ENCODE measurements around the gene ABHD15. TPM values are rescaled to one million over a fixed set of nuclear protein-coding genes. Genes with fewer than 3 reads are reported as not detected.

Gene ABHD15
- polyA plus RNA-seq, 5 donors, result 3.3 to 5.2 (median 3.6) TPM

DNA sequence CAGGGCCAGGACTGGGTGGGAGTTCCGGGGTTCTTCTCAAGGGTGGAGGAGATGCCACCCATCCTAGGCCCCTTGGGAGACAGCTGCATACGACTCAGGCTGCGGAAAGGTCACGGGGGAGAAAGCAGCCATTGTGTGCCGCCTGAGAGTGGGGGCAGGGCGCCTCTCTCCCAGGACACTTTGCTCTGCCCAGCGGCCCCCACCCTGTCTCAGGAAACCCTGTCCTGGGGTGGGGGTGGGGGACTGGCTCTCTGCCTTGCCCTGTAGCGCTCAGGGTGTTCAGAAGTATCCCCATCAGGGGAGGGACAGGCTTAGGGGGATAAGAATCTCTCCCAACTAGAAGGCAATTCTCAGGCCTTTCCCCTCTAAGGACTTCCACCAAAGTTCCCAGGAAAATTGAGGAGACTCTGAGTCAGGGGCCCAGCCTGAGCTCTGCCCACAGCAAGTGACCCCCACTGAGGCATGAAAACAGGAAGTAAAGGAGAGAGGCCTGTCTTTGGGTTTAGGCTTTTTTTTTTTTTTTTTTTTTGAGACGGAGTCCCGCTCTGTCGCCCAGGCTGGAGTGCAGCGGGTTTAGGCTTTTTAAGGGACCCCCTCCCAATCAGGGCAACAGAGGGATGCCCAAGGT is 17.7 kb upstream of the ABHD15 start:
- no peak for DNase-seq

DNA sequence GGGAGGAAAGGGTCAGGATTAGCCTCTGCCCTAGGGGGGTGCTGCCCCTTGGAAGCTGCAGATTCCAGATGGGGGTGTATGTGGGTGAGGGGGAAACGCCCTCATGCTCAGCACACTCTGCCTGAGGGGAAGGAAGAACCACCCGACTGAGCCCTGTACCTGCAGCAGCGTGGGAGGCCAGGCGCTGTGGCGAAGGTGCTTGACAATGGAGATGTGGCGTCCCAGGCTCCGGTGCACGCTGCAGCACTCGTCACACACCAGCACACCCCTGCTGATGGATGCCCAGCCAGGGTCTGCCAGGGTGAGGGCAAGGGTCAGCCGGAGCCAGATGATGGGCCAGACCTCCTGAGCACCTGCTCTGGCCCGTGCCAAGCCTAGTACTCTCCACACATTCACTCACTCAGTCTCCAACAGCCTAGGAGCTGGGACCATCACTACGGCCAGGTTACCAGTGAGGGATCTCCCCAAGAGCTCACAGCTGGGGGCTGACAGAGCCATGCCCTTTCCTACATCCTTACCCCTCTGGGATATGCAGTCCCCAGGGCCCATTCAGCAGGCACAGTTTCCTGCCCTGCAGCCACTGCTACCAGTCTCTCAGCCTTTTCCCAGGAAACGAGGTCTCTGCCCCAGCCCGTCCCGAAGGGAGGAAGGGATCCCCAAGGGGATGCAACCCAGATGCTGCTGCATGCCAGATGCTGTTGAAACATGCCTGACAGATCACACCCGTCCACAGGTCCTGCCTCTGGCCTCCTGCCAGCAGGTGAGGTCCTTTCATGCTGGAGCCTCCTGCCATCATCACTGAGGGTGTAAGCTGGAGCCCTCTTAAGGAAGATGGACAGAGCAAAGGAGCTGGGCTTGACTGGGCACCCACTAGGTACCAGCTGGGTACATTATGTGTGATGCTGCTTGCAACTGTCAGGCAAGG is 16.7 kb upstream of the ABHD15 start:
- no peak for DNase-seq

DNA sequence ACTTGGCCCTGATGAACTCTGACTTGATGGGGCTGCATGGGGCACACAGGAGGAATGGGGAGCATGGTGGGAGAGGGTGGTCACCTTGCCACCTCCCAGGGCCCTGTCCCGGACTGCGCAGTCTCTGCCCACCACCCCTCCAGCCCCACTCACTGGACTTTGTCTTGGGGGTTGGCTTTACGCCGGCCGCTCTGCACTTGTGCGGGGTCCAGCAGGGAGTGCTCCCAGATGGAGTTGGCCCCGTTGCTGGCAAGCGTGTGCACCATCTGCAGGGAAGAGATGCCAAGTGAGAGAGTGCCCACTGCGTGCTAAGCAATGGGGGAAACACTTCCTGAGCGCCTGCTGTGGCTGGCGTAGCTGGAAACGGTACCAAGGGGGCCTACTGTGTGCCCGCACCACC is 15.9 kb upstream of the ABHD15 start:
- no peak for DNase-seq

DNA sequence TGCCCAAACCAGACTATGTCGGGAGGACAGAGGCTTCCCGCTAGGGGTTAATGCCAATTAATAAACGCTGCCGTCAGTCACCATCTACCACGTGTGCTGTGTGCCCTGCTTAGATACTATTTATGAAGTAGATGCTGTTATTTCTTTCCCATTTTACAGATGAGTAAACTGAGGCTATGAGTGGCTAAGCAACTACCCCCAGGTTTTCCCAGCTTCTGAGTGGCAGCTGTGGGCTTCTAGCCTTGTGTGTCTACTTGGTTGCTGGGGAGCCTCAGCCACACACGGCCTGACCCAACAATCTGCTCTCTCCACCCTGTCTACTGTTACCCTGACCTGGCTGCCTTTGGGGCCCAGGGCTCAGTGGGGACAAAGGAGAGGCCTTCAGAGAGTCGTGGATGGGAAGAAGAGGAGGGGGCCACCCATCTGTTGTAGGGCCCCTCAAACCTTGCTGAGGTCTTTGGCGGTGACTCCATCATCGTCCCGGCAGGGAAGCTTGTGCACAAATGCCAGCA is 15.5 kb upstream of the ABHD15 start:
- no peak for DNase-seq

DNA sequence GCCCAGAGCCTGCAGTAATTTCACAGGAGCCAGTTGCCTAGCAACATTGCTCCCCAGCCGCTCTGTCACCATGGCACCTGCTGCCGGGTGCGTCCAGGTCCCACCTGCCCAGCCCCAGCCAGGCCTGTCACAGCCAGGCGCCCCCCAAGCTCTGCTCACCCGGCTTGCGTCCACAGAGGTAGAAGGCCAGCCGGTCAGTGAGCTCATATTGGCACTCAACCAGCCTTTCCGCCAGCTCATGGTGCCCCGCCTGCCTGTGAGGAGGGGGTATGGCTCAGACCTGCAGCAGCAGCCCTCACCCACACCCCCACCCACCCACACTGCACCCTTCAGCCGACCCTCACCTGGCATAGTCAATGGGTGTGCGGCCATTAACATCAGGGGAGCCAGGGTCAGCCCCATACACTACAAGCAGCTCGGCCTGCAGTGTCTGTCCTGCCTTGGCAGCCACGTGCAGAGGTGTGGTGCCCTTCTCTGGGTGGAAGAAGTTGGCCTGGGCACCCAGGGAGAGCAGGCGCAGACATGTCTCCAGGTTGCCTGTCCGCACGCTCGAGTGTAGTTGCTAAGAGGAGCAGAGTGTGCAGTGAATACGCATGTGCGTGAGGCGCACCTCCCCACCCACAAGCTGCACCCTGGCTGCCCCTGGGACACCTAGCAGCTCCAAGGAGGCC is 14.9 kb upstream of the ABHD15 start:
- no peak for DNase-seq

DNA sequence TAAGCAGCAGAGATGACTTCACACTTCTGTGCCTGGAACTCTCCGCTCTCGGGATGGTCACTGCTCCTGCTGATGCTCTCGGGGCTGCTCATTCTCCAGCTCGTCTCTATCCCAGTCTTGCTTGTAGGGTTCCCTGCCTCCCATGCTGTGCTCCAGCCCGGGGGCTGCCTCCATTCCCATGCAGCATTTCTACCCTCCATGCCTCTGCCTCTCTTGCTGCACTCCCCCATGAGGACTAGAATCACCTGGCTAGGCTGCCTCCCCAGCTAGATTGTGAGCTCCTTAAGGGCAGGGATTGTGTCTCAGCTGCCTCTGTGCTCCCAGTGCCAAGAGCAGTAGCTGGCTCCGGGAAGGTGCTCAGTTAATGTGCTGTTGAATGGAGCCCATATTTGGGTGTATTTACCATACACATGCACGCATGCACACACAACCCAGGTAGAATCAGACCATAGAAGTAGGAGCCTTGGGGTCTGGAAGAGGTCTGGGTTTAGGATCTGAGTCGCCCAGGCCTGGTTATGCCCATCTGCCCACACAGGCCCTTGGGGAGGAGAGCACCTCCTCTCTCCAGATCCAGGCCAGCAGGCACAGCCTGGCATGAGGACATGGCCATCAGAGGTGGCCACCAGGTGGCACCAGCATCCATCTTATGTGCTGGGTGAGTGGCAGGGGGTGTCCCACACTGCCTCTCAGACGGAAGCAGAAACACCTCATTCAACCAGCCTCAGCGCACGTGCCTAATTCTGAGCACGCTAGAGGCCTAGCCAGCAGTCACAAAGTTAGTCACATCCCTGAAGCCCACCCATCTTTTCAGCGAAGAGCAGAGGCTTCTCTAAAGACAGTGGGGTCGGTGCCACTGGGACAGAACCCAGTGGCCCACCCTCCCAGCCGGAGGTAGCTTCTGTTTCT is 13.3 kb upstream of the ABHD15 start:
- no peak for DNase-seq

DNA sequence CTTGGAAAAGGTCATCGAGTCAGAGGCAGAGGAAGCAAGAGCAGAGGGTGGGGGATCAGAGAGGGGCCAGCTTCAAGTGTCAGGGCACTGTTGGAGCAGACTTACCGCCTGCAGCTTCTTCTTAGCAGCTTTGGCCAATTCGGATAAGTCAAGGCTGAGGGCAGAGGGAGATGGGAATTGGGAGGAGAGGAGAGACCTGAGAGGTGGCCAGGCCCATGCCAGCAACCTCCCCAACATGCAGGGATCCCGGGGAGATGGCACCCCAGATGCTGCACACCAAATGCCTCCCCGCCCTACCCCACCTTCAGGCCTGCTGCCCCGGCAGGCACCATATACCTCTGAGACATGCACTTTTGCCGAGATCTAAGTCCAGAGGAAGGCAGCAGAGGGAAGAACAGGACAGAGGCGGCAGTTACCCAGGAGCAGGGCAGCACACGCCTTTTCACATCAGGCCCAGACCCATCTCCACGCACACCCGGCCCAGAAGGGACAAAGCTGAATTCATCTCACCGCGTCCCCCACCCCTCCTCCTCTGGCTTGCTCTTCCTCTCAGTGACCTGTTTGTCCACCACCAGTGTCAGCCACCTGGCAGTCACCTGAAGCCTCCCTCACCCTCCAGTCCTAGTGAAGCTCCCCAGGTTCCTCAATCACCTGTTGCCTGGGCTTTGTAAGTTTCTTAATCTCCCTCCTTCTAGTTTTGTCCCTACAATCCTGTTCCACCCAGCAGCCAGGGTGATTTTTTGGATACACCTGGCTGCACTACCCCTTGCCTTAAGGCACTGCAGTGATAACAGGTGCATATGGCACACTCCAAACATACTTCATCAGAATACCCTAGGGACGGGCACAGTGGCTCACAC is 12.0 kb upstream of the ABHD15 start:
- DNase-seq, result no peak

DNA sequence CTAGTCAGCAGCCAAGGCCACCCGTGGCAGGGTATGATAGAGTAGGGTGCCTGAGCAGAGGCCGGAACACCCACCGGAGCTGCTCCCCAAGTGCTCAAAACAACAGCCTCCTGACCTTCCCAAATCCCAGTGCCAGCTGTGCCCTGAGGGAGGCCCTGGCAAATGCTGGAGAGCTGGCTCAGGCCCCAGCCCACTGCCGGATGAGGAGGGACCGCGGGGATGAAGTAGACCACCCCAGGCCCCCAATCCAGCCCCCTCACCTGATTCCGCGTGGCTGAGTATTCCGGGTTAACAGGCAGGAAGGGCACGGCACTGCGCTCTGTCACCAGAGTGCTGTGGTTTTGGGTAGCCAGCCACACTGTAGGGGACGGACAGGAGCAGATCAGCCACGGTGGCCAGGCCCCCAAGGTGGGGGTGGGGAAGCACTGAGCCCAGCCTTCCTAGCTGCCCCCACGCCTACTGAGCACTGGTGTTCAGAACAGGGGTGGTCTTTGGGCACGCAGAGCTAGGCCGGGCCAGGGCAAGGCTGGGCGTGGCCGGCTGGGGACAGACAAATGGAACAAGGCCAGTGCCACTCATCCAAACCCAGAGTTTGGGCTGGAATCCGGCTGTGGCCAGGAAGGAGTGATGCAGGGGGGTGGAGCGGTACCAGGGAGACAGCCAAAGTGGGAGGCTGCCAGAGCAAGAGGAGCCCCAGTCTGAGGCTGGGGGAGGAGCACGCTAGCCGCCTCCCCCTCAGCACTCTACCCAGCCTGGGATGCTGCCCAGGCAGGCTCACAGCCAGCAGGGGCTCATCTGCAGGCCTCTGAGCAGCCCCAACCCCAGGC is 10.8 kb upstream of the ABHD15 start:
- DNase-seq, result no peak

DNA sequence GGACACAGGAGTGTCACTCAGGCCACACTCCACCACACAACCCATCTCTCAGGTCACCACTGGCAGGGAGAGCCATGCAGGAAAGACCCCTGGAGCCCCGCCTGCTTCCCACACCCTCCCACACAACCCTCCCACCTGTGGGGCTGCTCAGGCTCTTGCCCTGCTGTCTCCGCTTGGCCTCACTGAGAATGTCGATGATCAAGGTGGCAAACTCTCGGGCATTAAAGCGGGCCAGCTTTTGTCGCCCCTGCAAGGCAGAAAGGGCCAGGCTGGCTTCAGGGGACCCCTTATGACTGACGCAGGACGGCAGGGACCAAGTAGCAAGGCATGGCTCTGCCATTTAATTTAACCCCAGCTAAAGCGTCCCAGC is 10.1 kb upstream of the ABHD15 start:
- no peak for DNase-seq

DNA sequence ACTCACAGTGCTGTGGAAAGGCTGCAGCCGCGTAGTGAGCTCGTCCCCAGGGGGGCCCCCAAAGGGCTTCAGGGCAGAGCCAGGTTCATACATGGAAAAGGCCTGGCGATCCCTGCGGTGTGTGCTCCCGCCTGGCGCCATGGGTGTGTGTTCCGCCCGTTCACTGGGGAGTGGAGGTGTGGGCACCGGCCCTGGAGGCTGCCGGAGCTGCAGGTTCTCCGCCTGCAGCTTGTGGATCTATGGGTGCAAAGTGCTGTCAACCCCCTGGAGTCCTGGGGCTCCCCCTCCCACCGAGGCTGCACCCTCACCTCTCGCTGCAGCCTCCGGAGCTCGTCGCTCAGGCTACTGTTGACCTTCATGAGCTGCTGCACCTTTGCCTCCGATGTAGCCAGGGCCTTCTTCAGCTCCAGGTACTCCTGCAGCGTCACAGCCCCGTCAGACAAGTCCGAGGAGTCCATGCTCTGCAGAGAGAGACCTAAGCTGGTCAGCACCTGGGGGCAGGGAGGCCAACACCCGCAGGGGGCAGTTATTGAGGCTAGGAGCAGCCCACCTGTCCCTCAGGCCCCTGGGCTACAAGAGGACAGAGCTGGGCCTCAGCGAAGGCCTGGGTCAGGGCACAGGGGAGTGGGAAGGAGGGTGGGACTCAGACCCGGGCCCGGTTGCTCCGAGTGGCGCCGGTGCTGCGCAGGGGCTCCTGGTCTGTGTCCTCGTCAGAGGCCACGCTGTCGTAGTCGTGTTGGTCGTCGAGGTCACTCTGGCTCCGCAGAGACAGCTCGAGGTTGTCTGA is 9.6 kb upstream of the ABHD15 start:
- DNase-seq, result no peak

DNA sequence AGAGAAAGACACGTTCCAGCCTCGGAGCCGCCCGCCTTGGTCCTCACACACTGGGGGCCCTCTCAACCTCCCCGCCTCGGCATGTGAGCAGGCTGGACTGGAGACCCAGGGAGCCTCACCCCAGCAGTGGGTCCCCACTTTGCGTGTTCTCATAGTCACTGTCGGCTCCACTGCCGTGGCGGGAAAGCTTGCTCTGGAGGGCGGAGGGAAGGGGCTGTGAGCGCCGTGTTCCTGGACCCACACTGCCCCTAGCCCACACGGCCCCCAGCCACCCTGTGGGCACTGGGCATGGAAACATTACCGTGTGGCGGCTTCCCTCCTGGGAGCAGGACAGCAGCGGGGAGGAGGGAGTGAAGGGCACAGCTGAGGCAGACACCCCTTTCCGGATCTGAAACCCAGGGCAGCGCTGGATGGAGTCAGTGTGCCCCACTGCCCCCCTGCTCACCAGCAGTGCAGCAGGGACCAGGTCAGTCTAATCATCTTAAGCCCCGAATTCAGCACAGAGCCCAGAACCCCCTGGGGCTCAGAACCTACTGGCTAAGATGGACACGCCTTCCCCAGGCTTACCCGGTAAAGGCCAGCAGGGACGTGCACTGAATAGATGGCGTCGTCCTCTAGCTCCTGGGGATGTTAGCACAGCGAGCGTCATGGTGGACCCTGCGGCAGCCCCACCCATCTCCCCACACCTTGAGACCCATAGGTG is 8.8 kb upstream of the ABHD15 start:
- no peak for DNase-seq

DNA sequence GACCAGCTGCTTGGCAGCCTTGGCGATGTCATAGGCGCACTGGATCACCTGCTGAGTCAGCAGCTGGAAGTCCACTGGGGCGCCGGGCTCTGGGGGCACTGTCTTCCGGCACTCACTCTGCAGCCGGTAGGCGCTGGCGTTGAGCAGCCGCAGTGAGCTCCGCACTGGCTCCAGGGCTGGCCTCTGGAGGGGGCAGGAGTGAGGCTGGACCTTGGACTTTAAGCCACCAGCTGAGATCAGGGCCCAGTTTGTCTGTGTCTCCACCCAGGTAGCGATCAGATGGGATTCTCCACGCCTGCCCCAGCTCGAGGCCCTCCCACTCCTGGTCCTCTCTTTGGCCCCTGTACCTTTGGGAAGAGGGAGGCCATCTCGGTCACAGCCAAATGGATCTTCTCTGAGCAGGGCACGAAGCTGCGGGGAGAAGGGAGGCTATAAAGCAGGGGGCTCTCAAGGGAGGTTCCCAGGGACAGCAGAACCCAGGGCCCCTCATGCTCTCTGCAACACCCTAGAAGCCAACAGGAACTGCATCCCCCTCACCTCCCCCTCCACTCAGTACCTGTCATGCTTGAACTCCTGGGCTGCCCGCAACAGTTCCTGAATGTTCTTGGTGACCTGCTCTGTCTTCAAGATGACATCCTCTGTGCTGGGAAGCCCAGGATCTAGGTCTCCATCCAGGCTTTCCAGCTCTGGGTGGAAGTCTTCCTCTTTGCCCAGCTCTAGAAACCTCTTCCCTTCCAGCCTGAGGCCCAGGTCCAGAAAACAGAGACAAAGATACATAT is 8.1 kb upstream of the ABHD15 start:
- no peak for DNase-seq

DNA sequence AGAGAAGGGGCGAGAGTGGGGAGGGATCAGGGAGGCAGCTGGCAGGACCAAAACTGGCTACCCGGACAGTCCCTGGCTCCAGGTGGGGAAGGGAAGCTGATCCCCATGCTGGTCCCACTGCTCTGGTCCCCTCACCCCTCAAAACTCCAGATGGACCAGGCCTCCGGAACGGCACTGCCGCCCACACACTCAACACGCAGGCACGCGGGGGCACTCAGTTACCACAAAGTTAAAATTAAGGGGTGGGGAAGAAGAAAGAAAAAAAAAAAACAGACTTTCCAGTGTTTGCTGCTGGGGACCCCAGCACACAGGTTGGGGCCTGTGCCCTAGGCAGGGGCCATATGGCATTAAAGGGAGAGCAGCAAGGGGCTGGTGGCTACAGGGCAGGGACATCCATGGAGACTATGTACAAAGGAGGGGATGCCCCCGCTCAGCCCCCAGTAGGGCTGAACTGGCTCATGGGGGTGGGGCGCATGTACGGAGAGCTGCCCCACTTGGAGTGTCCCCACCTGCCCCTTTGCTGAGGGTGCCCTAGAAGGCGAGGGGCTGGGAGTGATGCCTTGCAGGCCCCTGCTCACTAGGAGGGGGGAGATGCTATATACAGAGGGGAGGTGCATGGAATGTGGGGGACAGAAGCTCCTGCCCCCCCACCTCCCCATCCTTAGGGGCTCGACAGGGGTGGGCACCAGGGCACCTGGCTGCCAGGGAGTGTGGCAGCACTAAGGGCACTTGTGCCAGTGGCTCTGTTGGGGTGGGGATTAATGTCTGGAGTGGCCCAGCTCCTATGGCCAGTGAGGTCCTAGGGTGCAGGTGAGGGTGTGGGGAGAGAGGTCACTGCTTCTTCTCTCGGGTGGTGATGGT is 7.3 kb upstream of the ABHD15 start:
- DNase-seq, result no peak

DNA sequence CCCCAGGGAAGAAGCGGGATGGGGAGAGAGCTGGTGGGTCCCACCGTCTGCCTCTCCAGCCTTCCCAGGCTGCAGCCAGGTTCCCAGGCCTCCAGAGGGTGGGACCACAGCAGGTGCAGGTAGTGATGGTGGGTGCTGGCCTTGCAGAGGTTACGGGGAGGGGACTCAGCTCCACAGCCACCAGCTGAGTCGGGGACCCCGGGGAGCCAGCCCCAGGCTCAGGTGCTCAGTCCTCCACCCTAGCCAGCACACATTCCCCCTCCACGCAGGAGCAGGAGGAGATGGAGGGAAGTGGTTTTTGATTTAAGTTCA is 6.7 kb upstream of the ABHD15 start:
- no peak for DNase-seq

DNA sequence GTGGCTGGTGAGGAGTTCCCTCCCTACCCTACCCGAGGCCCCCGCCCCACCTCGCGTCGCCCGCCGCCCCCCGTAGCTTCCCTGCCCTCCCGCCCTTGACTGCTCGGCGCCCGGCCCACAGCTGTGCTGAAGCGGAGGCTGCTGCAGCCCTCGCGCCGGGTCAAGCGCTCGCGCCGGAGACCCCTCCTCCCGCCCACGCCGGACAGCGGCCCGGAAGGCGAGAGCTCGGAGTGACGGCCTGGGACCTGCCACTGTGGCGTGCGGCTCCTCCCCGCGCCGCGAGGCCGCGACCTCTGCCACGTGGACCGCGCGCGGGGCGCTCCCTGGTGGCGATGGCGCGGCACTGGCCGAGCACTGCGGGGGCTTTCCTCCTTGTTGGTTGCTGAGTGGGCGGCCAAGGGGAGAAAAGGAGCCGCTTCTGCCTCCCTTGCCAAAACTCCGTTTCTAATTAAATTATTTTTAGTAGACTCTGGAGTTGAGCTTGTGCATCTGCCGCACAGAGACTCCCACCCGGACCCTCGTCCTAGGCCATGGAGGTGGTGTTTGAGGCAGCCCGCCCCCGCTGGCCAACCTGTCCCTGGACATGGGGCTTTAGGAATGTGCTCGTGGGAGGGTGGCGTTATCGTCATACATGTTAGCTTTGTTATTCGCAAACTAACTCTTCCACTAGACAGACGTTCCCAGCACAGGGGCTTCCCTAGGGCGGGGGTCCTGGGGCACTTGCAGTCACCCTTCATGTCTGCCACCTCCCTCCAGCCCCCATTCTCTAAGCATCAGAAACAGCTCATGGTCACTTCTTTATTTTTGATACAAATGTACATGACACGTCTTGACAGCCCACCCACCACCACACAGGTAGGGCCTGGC is 6.1 kb upstream of the ABHD15 start:
- no peak for DNase-seq
